Measurements from ENCODE around the gene TSPAN2.
"Not testable (repeated sequence)": the region's sequence is repeated elsewhere in the genome, so short reads cannot be mapped to it uniquely, and the experiment has no call there.

Gene TSPAN2

GRCh38 chr1:115031595-115031994 lies 57.7 kb downstream of the TSPAN2 start:
- no peak for DNase-seq

DNA sequence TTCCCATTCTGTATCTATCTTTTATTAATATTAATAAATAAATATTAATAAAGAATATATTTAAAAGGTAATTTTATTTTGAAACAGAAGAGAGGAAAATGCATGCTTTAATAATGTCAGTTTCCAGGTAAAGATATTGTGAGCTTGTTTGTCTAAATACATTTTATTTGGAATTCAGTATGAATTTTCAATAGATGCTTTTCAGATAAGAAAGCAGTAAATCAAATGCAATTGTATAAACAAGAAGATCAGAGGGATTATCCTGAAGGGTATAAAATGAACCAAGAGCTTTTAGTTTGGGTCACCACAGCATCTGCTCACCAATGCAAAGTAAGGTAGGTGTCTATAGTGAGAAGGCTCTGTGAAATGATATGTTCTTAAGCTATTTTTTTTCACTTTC lies 59.8 kb downstream of the TSPAN2 start, which contains the start of gene TSHB:
Gene TSHB, plus strand, starts transcription at position 301 of the 400 bp plus-strand sequence. CDS start 3,537 bp downstream, outside the sequence.
- DNase-seq = no peak

DNA sequence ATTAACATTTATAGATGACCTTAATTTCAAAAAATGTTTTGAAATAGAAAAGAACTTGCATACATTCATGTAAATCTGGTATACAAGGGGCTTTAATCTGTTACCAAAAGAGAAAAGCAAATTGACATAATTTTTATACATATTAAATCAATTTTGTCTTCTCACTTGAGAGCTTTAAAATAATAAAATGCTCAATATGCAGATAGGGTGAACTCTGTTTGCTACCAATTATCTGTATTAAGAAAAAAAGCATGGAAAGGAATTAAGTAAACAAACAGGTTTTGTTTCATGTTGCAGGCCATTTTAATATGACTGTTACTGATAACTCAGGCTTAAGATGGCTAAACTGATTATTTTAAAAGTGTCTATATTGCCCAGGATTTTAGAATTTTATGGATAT lies 65.7 kb downstream of the TSPAN2 start:
- no peak for DNase-seq

DNA sequence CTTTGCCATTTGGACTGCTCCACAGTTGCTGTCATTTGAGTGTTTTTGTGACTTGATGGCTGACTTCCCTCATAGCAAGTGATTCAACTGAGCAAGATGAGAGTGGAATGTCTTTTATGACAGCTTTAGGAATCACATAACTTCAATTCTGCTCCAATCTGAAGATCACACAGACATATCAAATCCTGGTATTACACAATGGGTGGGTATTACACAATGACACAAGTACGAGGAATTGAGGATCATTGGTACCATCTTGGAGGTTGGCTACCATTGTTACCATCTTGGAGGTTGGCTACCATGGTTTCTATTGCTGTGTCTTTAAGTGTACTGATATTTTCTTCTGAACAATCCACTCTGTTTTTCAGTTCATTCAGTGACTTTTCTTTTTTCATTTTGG lies 68.2 kb downstream of the TSPAN2 start:
- DNase-seq = no peak

- DNase-seq = not testable (repeated sequence)
Observed at GRCh38 chr1:115019549-115019948, 69.8 kb downstream of the TSPAN2 start.

- no peak for DNase-seq
Observed at GRCh38 chr1:115013792-115014191, 75.5 kb downstream of the TSPAN2 start.

GRCh38 chr1:115012434-115012833 lies 76.9 kb downstream of the TSPAN2 start:
- DNase-seq = no peak

- no peak for DNase-seq
Observed at GRCh38 chr1:115012006-115012405, 77.3 kb downstream of the TSPAN2 start.

DNA sequence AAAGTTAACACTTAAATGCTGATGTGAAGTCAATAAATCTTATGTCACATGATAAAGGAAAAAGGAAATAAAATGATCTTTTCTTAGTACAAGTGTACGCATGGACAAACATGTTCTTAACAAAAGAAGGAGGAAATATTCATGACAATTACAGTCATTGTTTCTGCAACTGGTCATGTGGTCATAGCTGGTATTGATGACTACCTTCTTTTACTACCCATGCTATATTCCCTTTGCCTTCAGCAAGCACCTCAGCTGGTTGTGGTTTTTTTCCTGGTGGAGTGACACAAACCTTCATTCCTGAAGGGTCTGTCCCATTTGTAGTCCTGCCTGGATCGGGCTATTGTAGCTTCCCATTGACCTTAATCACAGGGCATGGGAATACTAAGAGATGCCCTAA lies 83.1 kb downstream of the TSPAN2 start:
- no peak for DNase-seq

All from NCI-H1092 (cell line).